SH-SY5Y (cell line): ENCODE measurements around the gene KCND2.

Experiments used
- GATA2 ChIP-seq: IDR thresholded peaks from 2 replicates; pipeline ENCODE4 v1.6.1; 2011; ENCODE audit warnings: mild to moderate bottlenecking, low read depth, low read length
- GATA3 ChIP-seq: IDR thresholded peaks from 2 replicates; pipeline ENCODE4 v1.6.1; 2011; ENCODE audit warnings: low read depth, mild to moderate bottlenecking, low read length, moderate library complexity

GRCh38 chr7:120793213-120793936 lies 520.4 kb downstream of the KCND2 start:
- no peak for TF ChIP-seq GATA2
- no peak for TF ChIP-seq GATA3
